GM21528 (cell line): Measurements from ENCODE around the gene FGA.

Experiments used
- ATAC-seq: cut with Tn5 transposase; IDR thresholded peaks from one replicate; pipeline ENCODE4 v1.9.1; 2021; ENCODE audit warnings: mild to moderate bottlenecking, moderate library complexity; ENCODE audit not compliant: unreplicated experiment, low FRiP score

FGA gene

DNA sequence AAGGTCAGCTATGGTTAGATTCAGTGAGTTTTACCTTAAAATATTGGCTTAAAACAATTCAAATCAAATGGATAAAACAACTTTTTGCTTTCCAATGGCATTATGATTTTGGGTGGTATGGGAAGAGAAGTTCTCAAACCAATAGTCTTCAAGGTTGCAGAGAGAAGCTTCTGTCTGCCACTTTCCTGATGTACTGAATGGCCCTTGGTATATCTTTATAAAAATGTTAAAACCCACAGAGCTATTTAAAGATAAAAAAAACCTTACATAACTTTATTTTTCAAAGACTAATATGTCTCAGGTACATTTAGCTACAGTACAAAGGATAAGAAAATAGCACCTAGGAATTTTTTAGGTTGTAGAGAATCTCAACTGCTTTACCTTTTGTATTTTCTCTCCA is 6.9 kb downstream of the FGA start:
- no peak for ATAC-seq

DNA sequence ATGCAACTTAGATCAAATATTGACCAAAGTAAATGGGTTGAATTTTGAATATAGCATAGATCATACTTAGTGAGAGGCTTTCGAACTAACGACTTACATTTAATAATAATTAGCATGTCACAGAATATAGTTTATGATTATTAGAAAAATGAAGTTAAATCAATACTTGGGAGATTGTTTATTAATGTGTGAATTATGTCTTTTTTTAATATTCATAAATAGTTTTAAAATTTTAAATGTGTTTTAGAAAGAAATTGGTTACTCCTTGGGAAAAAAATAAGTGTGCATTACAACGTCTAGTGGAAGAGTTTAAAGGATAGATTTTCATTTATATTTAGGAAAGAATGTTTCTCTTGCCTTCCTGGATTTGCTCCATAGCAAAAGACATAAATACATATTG is 7.3 kb downstream of the FGA start:
- no peak for ATAC-seq

DNA sequence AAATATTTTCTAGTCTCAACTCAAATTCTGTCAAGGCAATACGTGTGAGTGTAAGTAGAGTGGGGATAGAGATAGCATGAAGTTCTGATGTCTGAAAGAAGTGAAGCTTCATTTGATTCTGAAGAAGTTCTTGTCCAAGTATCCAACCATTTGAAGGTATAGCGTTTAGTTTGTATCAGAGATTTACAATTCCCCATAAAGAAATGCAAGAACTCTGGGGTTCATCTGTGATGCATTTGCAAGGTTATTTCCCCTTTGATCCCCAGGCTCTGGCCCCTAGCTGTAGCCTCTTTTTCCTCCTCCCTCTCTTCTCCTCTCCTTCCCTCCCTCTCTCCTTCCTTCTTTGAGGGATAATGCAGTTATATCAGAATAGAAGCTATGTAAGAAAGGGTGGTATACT is 7.8 kb downstream of the FGA start:
- ATAC-seq: no peak

DNA sequence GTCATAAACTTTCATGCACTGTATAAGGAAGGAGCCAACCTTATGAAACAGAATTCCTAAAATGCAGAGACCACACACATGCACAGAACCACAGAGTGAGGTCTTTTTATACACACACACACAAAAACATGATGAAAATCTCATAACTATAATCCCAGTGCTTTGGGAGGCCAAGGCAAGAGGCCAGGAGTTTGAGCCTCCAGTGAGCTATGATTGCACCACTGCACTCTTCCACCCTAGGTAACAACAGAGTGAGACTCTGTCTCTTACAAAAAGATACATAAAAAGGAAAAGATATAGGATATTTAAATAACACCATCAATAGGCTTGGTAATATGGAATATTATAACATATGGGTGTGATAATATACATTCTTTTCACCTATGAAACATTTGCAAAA is 10.6 kb downstream of the FGA start:
- no peak for ATAC-seq

DNA sequence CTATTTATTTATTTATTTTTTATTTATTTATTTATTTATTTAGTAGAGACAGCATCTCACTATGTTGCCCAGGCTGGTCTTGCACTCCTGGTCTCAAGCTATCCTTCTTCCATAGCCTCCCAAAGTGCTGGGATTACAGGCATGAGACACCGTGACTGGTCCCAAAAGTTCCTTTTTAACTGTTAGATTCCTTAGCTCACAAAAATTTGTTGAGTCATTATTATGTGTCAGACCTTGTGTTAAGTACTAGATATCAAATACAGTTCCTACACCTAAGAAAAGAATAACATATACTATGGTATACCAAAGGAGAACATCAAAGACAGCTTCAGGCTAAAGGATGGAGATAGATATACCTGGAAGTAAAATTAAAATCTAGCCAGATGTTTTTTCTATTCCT is 11.6 kb downstream of the FGA start:
- ATAC-seq: no peak

DNA sequence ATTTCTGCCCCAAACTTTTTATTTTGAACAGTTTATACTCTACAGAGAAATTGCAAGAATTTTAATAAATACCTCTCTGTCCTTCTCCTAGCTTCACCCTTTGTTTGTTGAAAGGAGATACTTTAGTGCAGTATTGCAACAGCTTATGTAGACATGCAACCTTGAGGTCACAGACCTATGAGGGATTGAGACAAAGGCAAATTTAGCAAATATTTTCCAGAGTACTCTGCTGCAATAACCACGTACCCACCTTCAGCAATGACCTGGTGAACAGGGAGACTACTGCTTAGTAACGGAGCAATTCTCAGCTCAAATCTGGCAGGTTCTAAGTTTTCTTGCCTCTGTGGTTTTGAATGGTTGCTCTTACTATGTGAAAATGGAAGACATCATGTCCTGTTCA is 13.2 kb downstream of the FGA start:
- no peak for ATAC-seq

DNA sequence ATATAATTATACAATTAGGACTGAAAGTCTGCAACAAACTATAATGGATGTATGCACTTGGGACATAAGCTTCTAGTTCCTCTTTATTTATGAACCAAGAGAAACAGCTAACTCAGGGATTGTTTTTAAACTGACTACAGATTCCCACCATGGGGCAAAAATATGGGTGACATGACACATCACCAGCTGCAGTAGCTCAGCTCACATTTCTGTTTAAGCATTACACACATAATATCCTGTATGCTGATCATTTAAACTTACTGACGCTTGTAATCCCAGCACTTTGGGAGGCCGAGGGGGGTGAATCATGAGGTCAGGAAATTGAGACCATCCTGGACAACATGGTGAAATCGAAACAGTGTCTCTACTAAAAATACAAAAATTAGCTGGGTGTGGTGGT is 16.2 kb downstream of the FGA start:
- no peak for ATAC-seq

DNA sequence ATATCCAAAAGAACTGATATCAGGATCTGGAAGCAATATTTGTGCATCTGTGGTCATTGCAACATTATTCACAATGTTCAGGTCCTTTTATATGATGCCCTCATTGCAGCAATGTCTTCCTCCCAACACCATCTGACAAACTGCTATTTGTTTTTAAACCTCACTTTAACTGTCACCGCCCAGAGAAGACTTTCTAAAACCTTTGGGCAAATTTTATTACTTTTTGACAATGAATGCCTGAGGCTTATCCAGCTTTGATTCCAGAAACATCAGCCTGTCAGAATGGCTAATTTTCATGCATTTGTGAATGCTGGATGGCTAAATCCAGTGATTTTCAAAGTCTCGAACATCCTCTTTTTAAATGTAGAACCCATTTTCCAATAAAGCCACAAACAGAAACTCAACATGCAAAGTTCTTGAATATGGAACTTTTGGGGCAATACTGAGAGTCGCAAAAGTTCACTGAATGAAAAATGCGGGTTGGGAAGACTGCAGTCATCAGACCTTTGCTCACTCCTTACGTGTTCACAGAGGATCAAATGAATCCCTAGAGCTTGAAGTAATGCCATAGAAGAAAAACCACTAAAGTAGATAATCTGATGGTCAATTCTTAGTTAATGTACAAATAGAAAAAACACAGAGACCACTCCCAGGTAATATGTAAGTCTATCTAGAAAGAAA is 17.2 kb downstream of the FGA start:
- ATAC-seq: no peak

DNA sequence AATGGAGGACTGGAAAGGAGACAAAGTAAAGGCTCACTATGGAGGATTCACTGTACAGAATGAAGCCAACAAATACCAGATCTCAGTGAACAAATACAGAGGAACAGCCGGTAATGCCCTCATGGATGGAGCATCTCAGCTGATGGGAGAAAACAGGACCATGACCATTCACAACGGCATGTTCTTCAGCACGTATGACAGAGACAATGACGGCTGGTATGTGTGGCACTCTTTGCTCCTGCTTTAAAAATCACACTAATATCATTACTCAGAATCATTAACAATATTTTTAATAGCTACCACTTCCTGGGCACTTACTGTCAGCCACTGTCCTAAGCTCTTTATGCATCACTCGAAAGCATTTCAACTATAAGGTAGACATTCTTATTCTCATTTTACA is 21.0 kb downstream of the FGA start:
- ATAC-seq: no peak

DNA sequence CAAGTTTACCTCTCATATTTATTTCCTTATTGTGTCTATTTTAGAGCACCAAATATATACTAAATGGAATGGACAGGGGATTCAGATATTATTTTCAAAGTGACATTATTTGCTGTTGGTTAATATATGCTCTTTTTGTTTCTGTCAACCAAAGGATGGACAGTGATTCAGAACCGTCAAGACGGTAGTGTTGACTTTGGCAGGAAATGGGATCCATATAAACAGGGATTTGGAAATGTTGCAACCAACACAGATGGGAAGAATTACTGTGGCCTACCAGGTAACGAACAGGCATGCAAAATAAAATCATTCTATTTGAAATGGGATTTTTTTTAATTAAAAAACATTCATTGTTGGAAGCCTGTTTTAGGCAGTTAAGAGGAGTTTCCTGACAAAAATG is 21.5 kb downstream of the FGA start:
- ATAC-seq: no peak

DNA sequence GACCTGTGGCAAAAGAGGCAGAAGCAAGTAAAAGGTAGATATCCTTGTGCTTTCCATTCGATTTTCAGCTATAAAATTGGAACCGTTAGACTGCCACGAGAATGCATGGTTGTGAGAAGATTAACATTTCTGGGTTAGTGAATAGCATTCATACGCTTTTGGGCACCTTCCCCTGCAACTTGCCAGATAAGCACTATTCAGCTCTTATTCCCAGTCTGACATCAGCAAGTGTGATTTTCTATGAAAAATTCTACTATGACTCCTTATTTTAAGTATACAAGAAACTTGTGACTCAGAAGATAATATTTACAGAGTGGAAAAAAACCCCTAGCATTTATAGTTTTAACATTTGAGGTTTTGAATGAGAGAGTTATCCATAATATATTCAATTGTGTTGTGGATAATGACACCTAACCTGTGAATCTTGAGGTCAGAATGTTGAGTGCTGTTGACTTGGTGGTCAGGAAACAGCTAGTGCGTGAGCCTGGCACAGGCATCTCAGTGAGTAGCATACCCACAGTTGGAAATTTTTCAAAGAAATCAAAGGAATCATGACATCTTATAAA is 23.8 kb downstream of the FGA start:
- ATAC-seq: no peak

DNA sequence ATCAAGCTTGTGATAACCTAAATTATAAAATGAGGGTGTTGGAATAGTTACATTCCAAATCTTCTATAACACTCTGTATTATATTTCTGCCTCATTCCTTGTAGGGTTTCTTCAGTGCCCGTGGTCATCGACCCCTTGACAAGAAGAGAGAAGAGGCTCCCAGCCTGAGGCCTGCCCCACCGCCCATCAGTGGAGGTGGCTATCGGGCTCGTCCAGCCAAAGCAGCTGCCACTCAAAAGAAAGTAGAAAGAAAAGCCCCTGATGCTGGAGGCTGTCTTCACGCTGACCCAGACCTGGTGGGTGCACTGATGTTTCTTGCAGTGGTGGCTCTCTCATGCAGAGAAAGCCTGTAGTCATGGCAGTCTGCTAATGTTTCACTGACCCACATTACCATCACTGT is 24.8 kb downstream of the FGA start:
- no peak for ATAC-seq

DNA sequence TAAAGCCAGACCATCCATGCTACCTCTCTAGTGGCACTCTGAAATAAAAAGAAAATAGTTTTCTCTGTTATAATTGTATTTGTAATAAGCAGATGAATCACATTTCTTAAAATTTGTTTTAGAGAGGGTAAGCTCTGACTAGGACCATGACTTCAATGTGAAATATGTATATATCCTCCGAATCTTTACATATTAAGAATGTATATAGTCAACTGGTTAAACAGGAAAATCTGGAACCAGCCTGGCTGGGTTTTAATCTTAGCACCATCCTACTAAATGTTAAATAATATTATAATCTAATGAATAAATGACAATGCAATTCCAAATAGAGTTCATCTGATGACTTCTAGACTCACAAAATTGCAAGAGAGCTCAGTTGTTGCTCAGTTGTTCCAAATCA is 26.2 kb downstream of the FGA start:
- no peak for ATAC-seq

DNA sequence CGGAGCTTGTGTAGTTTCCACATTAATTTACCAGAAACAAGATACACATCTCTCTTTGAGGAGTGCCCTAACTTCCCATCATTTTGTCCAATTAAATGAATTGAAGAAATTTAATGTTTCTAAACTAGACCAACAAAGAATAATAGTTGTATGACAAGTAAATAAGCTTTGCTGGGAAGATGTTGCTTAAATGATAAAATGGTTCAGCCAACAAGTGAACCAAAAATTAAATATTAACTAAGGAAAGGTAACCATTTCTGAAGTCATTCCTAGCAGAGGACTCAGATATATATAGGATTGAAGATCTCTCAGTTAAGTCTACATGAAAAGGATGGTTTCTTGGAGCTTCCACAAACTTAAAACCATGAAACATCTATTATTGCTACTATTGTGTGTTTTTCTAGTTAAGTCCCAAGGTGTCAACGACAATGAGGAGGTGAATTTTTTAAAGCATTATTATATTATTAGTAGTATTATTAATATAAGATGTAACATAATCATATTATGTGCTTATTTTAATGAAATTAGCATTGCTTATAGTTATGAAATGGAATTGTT is 27.8 kb downstream of the FGA start, which contains the start of gene FGB:
FGB (plus strand) TSS at position 315 of the 558 bp plus-strand sequence; CDS start at position 323, 8 bp downstream.
- no peak for ATAC-seq

DNA sequence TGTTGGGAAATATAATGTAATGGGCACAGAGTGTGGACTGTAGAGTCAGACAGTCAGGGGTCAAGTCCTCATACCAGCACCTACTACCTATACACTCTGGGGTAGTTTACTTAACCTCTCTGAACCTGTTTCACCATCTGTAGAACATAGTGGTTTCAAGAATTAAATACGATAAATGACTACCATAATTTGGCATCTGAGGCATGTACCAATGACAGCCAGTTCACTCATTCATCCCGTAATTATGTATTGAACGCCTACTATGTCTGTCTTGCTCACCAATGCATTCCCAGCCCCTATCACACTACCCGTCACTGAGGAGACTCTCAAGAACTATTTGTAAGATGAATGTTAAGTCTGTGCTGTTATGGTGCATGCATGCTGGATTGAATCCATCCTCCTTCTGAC is 29.7 kb downstream of the FGA start:
- no peak for ATAC-seq

DNA sequence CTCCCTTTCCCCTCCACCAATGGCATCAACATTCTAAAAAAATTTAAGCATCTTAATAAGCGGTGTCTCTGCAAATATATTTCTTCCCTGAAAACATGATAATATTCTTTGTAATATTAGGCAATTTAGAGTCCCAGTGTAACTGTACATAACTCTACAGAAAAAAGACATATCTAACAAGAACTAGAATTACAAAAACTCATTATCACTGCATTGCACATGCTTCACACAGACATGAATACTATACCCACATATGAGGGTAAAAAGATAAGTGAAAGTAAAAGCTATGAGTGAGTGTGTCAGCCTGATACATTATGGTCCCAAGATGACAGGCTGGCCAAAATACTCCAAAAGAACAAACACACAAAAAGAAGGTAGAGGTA is 30.1 kb downstream of the FGA start:
- ATAC-seq: no peak

DNA sequence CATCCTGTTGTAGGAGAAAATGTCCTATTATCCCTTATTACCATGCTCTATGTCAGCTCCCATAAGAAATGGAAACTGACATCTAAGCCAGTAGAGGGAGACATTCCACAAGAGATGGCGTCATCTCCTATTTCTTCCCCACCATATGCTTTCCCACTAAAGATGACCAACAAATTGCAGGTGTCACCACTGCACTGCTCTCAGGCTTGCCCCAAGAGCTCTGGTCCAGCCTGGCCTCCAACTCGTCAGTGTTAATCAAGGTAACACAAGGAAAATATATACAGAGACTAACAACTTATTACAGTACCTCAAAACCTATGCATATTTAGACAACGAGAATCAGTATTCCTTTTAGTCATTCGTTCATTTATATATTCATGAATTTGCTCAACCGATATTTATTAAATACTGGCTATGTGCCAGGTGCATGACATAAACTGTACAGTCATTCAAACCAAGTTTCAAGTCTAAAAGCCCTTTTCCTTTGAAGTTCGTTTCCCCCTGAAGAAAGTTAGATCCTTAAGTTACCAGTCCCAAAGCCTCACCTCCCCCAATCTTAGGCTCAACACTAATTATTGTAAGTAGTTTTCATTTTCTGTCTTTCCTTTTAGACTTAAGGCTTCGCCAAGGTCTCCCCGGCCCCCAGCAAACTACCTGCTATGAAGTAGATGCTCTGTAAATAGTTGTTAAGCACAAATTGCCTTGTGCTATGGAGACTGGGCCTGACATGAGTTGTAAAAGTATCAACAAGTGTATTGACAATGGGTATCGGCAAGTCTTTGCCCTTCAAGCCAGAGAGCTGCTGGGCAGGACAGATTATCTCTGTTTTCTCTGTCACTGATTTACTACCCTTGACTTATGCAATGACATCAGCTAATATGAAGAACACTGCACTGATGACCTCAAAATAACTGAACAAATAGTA is 30.8 kb downstream of the FGA start:
- ATAC-seq: no peak

DNA sequence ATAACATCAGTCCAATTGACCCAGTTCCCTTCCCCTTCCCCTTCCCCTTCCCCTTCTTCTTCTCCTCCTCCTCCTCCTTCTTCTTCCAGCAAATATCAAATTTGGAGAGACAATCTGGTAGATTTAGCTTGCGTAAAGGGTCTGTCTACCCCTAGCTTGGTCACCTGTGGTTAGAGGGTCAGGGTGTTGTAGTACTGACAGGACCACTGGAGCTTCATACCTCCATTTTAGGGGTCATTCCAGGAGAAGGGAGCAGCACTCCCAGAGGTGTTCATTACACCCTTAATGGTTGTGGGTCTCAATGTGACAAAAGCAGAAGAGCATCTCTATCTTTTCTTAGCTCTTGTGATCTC is 31.4 kb downstream of the FGA start:
- no peak for ATAC-seq

DNA sequence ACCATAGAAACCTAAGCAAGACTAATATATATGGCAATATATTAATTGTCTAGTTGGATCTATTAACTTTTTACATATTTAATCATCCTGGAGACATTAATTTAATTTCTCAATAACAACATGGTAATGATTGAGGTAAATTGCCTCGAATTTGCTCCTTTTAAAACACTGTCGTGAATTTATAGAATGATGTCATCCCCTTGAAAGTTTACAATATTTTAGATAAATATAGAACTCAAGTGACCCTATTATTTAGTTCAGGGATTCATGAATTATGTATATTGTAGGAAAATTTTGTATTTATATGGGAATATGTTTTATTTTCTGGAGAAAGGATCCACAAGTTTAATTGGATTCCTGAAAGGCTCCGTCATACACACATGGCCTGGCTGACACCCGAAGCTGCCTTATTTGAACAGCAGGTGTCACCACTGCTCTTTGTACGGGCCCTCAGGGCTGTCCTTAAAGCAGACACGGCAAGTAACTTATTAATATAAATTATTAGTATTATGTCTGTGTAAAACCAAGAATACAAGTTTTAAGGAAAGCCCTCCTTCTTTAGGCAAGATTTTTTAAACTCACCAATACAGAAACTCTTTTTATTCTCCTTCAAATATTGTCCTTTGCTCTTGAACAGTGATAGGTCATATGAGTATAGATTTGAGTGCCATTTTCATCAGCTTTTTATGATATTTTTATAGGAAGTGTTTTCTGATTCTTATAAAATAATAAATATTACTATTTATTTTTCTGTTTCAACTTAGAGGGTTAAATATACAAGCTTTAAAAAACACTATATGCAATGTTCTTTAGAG is 38.5 kb downstream of the FGA start:
- peak; percentile 48 for ATAC-seq
